Rectal smooth muscle tissue (tissue), 1 donor: ENCODE measurements around the gene PLEKHA4.
"Not testable (repeated sequence)": the region's sequence is repeated elsewhere in the genome, so short reads cannot be mapped to it uniquely, and the experiment has no call there.

ENCODE experiments used
- H3K27ac ChIP-seq: one replicate; pipeline ENCODE4 v1.7.0; 2013; ENCODE audit warnings: low read depth, low read length, inconsistent platforms
- H3K27me3 ChIP-seq: one replicate; pipeline ENCODE4 v1.7.0; 2013; ENCODE audit warnings: low read length; ENCODE audit not compliant: control insufficient read depth, insufficient read depth
- H3K36me3 ChIP-seq: one replicate; pipeline ENCODE4 v1.7.0; 2013; ENCODE audit warnings: low read length; ENCODE audit not compliant: control insufficient read depth, insufficient read depth
- H3K4me1 ChIP-seq: one replicate; pipeline ENCODE4 v1.7.0; 2013; ENCODE audit warnings: low read length; ENCODE audit not compliant: control insufficient read depth, insufficient read depth
- H3K4me3 ChIP-seq: one replicate; pipeline ENCODE4 v1.7.0; 2013; ENCODE audit warnings: low read length
- H3K9ac ChIP-seq: one replicate; pipeline ENCODE4 v1.7.0; 2013; ENCODE audit warnings: low read length

PLEKHA4 gene

DNA sequence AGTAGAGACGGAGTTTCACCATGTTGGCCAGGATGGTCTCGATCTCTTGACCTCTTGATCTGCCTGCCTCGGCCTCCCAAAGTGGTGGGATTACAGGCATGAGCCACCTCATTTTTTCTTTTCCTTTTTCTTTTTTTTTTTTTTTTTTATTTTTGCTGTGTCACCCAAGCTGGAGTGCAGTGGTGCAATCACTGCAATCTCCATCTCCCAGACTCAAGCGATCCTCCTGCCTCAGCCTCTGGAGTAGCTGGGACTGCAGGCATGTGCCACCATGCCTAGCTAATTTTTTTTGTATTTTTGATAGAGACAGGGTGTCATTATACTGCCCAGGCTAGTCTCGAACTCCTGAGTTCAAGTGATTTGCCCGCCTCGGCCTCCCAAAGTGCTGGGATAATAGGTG, 33.9 kb upstream of the PLEKHA4 start:
- H3K9ac ChIP-seq, H3K27ac ChIP-seq, H3K4me1 ChIP-seq, H3K4me3 ChIP-seq, H3K27me3 ChIP-seq: not testable (repeated sequence)
- H3K36me3 ChIP-seq = peaks cover 10% of the 10 kb centered on the region

DNA sequence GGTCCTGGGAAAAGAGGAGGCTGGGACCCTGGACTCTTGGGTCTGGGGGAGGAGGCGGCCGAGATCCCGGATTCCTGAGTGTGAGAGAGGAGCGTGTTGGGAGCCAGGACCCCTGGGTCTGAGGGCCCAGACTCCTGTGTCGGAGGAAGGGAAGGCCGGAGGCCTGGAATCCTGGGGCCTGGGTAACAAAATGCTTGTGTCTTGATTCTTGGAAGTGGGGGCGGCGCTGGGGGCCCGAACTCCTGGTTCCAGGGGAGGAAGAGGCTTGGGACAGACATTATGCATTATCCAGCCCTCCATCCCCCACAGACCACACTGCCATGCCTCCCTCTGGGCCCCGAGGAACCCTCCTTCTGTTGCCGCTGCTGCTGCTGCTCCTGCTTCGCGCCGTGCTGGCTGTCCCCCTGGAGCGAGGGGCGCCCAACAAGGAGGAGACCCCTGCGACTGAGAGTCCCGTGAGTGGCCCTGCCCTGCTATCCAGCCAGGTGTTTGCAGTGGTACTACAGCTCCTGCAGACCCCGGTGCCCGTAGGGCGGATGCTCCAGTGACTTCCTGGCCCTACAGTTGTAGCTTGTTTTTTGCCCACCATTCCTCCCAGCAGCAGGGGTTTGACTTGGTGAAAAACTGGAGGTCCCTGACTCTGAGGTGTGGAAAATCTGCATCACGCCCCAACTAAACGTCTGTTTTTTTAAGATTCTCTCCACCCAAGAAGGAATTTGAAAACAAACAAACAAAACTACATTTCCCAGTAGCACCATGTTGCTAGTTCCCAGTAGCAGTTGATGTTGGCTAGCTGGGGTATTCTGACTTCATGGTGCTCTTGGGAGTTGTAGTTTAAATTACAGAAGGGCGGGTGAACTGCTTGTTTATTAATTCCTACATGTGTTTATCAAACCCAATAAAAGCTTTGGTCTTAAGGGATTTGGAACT, 32.3 kb upstream of the PLEKHA4 start:
- peaks cover 5% of the 10 kb centered on the region for H3K4me1 ChIP-seq
- H3K27ac ChIP-seq = peak overlapping the region; percentile 72
- H3K36me3 ChIP-seq = peaks cover 10% of the 10 kb centered on the region

DNA sequence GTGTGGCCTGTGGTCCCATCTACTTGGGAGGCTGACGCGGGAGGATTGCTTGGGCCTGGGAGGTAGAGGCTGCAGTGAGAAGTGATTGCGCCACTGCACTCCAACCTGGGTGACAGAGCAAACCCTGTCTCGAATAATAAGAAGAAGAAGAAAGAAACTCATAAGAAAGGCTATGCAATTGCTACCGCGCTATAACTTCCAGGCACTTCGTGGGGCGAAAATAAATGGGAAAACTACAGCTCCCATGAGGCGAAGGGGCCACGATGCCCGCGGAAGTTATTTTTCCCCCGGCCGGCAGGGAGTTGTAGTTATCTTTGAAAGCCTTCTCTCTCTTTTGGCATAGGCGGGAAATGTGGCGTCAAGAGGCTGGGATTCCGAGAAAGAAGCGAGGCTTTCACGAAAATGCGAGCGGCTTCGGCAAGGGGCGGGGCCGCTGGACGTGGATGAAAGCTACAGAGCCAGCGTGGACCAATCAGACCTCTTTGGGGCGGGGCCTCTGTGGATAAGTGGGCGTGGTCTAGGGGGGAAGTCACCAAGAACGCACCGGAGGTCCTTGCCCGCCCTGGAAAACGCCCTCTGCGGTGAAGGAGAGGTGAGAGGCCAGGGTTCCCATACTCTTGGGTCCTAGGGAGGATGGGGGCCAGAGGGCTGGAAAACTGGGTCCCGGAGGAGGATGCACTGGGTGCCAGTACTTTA, 31.5 kb upstream of the PLEKHA4 start, which contains the start of gene NUCB1:
Gene NUCB1, plus strand, starts transcription at position 532 of the 696 bp plus-strand sequence. CDS start 485 bp downstream, outside the sequence.
- H3K36me3 ChIP-seq = peaks cover 4% of the 10 kb centered on the region
- peak within 1 kb of the TSS; percentile 74 for H3K4me3 ChIP-seq
- peaks cover 5% of the 10 kb centered on the region for H3K4me1 ChIP-seq
- peak within 1 kb of the TSS; percentile 25 for H3K9ac ChIP-seq
- peak within 1 kb of the TSS; percentile 72 for H3K27ac ChIP-seq
- no peaks in the 10 kb centered on the region for H3K27me3 ChIP-seq

More for the DNA sequence above, 32.3 kb upstream of the PLEKHA4 start:
- Histone ChIP-seq H3K4me3 (peak overlapping the region; percentile 74), H3K27me3 (no peaks in the 10 kb centered on the region), H3K9ac (peak overlapping the region; percentile 25)

DNA sequence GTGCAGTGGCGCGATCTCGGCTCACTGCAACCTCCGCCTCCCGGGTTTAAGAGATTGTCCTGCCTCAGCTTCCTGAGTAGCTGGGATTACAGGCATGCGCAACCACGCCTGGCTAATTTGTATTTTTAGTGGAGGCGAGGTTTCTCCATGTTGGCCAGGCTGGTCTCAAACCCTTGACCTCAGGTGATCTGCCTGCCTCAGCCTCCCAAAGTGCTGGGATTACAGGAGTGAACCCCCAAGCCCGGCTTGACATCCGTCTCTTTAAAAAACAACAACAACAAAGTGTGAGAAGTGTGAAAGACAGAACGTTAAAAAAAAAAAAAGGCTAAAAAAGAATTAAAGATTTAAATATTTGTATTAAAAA, 31.0 kb upstream of the PLEKHA4 start:
- not testable (repeated sequence) for H3K9ac ChIP-seq, H3K4me3 ChIP-seq, H3K4me1 ChIP-seq, H3K36me3 ChIP-seq, H3K27me3 ChIP-seq
- peak overlapping the region; percentile 38 for H3K27ac ChIP-seq

DNA sequence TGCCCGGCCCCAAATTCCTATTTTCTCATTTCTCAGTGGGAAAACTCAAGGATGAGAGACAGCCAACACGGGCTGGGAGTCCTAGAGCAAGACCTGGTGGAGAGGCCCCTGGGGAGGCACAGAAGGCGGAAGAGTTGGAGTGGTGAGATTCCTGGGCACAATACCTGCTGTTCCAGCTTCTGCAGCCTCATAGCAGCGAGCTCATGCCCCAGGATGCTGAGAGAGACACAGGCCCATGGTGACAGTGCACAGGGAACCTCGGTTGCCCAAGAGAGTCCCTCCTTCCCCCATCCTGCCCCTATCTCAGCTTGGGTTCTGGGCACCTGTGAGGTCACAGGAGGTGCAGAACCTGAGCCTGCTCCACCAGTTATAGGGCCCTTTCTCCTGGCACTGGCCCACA, 28.8 kb upstream of the PLEKHA4 start:
- no peak overlapping the region for H3K4me3 ChIP-seq
- no peak overlapping the region for H3K9ac ChIP-seq
- no peaks in the 10 kb centered on the region for H3K36me3 ChIP-seq
- H3K27ac ChIP-seq = no peak overlapping the region
- H3K4me1 ChIP-seq = peaks cover 5% of the 10 kb centered on the region
- H3K27me3 ChIP-seq = no peaks in the 10 kb centered on the region

DNA sequence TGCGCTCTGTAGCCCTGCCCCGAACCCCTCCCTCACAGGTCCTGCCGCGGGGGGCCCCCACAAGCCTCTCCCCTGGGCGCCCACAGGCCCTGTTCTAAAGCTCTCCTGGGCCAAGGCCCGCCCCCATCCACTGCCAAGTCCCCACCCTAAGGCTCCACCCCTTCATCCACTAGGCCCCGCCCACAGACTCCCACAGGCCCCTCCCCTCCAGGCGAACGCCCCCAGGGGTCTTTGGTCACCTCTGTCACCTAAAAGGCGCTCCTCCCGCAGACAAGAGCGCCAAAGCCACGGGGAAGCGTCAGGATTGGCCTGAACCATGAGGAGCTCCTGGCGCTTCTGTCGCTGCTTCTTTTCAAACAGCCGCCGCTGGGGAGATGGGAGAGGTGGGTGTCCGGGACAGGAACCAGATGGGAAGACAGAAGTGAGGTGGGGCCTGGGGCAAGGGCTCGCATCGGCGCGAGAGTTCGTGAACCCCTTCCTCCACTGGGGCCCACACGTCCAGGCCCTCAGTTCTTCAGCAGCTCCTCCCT, 27.8 kb upstream of the PLEKHA4 start:
- Histone ChIP-seq H3K9ac (no peak overlapping the region), H3K4me3 (peak overlapping the region; percentile 54), H3K27ac (peak overlapping the region; percentile 76), H3K4me1 (peaks cover 5% of the 10 kb centered on the region), H3K27me3 (no peaks in the 10 kb centered on the region), H3K36me3 (no peaks in the 10 kb centered on the region)

DNA sequence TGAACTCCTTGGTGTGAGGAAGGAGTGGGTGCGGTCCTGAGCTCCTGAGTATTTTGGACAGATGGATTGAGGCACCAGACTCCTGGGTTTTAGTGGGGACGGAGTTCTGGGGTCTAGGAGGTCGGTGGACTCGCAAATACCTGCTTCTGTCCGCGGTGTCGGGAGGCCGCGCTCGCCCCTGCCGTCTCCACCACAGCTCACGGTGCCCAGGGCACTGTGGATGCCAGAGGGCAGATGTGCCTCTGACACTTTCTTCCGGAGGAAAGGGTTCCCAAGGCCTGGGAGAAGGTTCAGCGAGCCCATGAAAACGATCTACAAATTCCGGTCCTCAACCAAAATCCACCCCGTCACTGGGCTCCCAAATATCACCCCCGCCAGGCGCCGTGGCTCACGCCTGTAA, 26.8 kb upstream of the PLEKHA4 start:
- no peaks in the 10 kb centered on the region for H3K27me3 ChIP-seq
- H3K36me3 ChIP-seq = no peaks in the 10 kb centered on the region
- H3K9ac ChIP-seq = no peak overlapping the region
- H3K4me1 ChIP-seq = no peaks in the 10 kb centered on the region
- no peak overlapping the region for H3K4me3 ChIP-seq
- H3K27ac ChIP-seq = no peak overlapping the region

DNA sequence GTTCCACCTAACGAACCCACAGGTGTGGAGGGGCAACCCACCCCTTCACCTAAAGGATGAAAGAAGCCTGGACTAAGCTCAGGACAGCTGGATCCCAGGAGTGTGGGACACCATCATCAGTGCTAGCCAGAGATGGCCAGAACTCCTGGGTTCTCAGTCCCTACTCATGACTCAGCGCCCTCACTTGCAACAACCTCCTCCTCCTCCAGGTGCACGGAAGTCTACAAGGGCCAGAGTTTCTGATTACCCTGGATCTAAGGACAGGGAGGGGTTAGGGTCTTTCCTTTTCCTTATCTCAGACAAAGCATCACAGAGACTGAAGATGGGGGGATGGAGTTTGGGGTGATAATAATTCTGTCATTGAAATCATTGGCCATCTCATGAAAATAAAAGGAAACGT, 22.1 kb upstream of the PLEKHA4 start:
- Histone ChIP-seq H3K27ac (no peak overlapping the region), H3K4me1 (no peaks in the 10 kb centered on the region), H3K36me3 (no peaks in the 10 kb centered on the region), H3K27me3 (no peaks in the 10 kb centered on the region), H3K9ac (no peak overlapping the region), H3K4me3 (no peak overlapping the region)

DNA sequence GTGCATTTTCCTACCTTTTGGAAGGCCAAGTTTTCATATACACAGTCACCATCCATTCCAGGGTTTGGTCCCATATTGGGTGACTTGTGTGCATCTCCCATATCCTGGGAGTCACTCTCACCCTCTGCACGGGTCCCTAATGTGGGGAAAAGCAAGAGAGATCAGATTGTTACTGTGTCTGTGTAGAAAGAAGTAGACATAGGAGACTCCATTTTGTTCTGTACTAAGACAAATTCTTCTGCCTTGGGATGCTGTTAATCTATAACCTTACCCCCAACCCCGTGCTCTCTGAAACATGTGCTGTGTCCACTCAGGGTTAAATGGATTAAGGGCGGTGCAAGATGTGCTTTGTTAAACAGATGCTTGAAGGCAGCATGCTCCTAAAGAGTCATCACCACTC, 21.1 kb upstream of the PLEKHA4 start:
- not testable (repeated sequence) for H3K27ac ChIP-seq, H3K27me3 ChIP-seq, H3K4me3 ChIP-seq, H3K9ac ChIP-seq, H3K36me3 ChIP-seq, H3K4me1 ChIP-seq

DNA sequence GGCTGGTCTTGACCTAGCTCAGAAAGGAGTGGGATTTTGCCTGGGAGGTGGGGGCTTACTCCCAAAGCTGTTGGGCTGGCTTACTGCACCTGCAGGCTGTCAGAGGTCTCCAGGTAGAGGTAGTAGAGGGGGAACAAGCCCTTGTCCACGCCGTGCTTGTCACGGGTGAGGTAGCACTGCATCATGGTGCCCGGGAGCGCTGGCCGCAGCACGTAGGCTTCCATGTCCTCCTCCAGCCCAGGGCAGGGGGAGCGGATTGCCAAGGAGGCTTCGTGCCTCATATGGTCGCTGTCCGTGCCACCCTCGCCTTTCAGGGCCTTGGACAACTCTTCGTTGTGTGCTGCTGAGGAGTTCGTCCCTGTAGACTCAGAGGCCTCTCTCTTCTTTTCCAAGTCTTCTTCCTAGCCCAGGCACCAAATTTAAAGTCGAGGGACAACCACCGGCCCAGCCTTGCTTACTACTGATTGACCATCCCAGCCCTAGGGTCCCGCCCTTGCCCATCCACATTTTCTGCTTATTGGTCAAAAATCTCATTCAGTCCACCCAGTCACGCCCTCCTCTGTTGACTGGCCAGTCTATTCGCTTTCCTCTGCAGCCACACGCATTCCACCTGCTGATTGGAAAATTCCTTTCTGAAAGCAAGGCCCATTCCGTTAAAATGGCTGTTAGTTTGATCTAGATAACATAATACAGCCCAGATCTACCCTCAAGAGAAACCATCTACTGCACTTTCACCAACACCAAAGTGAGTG, 19.6 kb upstream of the PLEKHA4 start:
- Histone ChIP-seq H3K4me3 (no peak overlapping the region), H3K36me3 (no peaks in the 10 kb centered on the region), H3K27ac (no peak overlapping the region), H3K27me3 (no peaks in the 10 kb centered on the region), H3K4me1 (no peaks in the 10 kb centered on the region), H3K9ac (no peak overlapping the region)

DNA sequence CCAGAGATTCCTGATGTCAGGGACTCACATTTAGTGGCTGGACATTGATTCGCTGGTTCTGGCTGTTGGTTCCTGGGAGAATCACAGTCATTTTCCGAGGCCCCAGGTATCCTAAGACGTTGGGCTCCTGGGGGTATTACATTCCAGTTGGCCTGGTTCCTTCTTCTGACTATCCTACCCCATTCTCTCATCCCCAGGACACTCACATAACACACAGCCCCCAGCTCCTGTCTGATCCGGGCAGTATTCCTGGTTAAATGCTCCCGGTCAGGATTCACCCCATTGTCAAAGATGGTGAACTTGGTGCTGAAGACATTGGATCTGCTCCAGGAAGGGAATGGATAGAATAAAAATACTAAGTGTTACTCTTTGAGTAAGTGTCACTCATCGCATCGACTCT, 15.3 kb upstream of the PLEKHA4 start:
- Histone ChIP-seq H3K4me1 (no peaks in the 10 kb centered on the region), H3K27ac (no peak overlapping the region), H3K9ac (no peak overlapping the region), H3K4me3 (no peak overlapping the region), H3K36me3 (no peaks in the 10 kb centered on the region), H3K27me3 (no peaks in the 10 kb centered on the region)
